Right lobe of liver (tissue), 4 donors: ENCODE data around the gene SMARCA2.

Experiments used
- CTCF ChIP-seq, 4 donors: fragments of 200-600 bp in 3 of 4; fragments of 450-650 bp in 1 of 4; IDR thresholded peaks; one replicate each; pipeline versions ENCODE4 v1.5.1 to v1.8.0; 2016 to 2022; ENCODE audit warnings: antibody characterized with exemption in 4 of 4, mild to moderate bottlenecking in 2 of 4
- POLR2A ChIP-seq: fragments of 450-650 bp; IDR thresholded peaks from one replicate; pipeline ENCODE4 v1.6.1; 2017; ENCODE audit warnings: antibody characterized with exemption, mild to moderate bottlenecking
- donor health status: DM: no; HTN: no; CAD: no.
- donor health status: DM: no; HTN: no; CAD: no.
- donor health status: DM: no; HTN: yes; CAD: no.

- TF ChIP-seq CTCF (IDR thresholded peaks at IDR 0.05) (no peak), POLR2A (no peak)
Measured at GRCh38 chr9:2234371-2234893, 219.3 kb downstream of the SMARCA2 start.
